Thyroid gland (tissue), 4 donors: Measurements from ENCODE around the gene PIGU. TPM values are rescaled to one million over a fixed set of nuclear protein-coding genes. Genes with fewer than 3 reads are reported as not detected.

Experiments
- DNase-seq, 2 donors: peaks; one replicate each; pipeline ENCODE4 v3.0.0-alpha.2; 2019
- H3K27ac ChIP-seq, 3 donors: fragments of 200-600 bp; sonication (generic); 1 replicate in 2 of 3; 2 replicates in 1 of 3; pipeline ENCODE4 v1.5.1; 2016 to 2019; ENCODE audit warnings: mild to moderate bottlenecking in 1 of 3, moderate library complexity in 1 of 3
- H3K27me3 ChIP-seq: fragments of 200-600 bp; sonication (generic); one replicate; pipeline ENCODE4 v1.5.1; 2019
- H3K36me3 ChIP-seq, 2 donors: fragments of 200-600 bp; sonication (generic); one replicate each; pipeline ENCODE4 v1.5.1; 2016 to 2019
- H3K4me1 ChIP-seq, 2 donors: fragments of 200-600 bp; sonication (generic); one replicate each; pipeline ENCODE4 v1.5.1; 2017 to 2019
- H3K4me3 ChIP-seq, 3 donors: fragments of 200-600 bp; sonication (generic); replicated peaks in 1 of 3; 1 replicate in 2 of 3; 2 replicates in 1 of 3; pipeline ENCODE4 v1.5.1; 2016; ENCODE audit warnings: mild to moderate bottlenecking in 1 of 3
- H3K9me3 ChIP-seq: fragments of 200-600 bp; sonication (generic); one replicate; pipeline ENCODE4 v1.5.1; 2017
- POLR2A ChIP-seq, 2 donors: fragments of 450-650 bp; IDR thresholded peaks; one replicate each; pipeline ENCODE4 v1.6.1; 2017; ENCODE audit warnings: antibody characterized with exemption in 2 of 2, mild to moderate bottlenecking in 2 of 2, moderate library complexity in 1 of 2
- WGBS, 2 donors: methylation state at CpG; one replicate each; pipeline ENCODE4 v1.1.5; 2017; 5-methylcytosine and 5-hydroxymethylcytosine counted together
- intact Hi-C: fragments of 100-400 bp; cut with DNase I; formaldehyde crosslinking; loops from one replicate; pipeline ENCODE4 v1.15.1; 2023
- total RNA-seq, 4 donors: library from RNA; depleted of rRNA; stranded (reverse); fragments of >200 nt; gene quantifications; one replicate each; pipeline ENCODE4 v1.2.3, GENCODE V29; 2016
- TF ChIP-seq, protein P1 (sequence below), 6 experiments: fragments of 200-600 bp in 3 of 6; fragments of 450-650 bp in 3 of 6; sonication (generic) in 3 of 6; IDR thresholded peaks; one replicate each; pipeline ENCODE4 v1.5.1; 2016 to 2019; ENCODE audit warnings: antibody characterized with exemption in 6 of 6, mild to moderate bottlenecking in 2 of 6, inconsistent platforms in 1 of 6, moderate library complexity in 1 of 6

The PIGU gene
- total RNA-seq, 4 donors from 2014 or later: 12.1 to 25.8 (median 18.0) TPM

DNA sequence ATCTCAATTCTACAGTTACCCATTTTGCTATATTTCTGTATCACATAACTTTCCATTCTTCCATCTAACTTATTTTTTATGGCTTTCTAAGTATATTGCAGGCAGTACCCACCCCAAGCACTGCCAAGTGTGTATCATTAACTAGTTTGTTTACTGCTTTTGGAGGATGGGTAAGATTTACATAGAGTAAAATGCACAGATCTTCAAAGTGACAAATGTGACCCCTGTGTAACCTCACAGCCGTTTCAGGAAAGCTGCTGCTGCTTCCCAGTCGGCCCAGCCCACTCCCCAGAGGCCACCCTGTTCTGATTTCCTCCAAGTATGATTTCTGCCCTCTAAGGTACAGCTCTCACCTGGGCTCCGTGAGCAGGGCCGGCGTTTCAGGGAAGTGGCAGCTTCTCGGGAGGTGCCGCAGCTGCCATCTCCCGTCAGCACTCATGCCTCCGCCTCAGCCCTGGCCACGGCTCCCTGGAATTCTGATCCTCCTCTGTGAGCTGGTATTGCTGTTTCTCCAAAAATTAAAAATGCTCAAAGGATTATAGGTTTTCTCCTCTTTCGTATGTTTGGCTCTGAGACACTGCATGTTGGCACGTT is 133.3 kb downstream of the PIGU start:
- H3K4me3 ChIP-seq: no peak overlapping the region
- no peak for DNase-seq
- no peaks in the 10 kb centered on the region for H3K4me1 ChIP-seq
- intact Hi-C loops: no loop called here
- peaks cover 21 to 32% of the 10 kb centered on the region in 2 donors for H3K36me3 ChIP-seq
- H3K27me3 ChIP-seq: no peaks in the 10 kb centered on the region
- TF ChIP-seq POLR2A (IDR thresholded peaks at IDR 0.05): no peak
- TF ChIP-seq, protein P1, sequence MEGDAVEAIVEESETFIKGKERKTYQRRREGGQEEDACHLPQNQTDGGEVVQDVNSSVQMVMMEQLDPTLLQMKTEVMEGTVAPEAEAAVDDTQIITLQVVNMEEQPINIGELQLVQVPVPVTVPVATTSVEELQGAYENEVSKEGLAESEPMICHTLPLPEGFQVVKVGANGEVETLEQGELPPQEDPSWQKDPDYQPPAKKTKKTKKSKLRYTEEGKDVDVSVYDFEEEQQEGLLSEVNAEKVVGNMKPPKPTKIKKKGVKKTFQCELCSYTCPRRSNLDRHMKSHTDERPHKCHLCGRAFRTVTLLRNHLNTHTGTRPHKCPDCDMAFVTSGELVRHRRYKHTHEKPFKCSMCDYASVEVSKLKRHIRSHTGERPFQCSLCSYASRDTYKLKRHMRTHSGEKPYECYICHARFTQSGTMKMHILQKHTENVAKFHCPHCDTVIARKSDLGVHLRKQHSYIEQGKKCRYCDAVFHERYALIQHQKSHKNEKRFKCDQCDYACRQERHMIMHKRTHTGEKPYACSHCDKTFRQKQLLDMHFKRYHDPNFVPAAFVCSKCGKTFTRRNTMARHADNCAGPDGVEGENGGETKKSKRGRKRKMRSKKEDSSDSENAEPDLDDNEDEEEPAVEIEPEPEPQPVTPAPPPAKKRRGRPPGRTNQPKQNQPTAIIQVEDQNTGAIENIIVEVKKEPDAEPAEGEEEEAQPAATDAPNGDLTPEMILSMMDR (IDR thresholded peaks at IDR 0.05): no peak
- H3K9me3 ChIP-seq: no peaks in the 10 kb centered on the region
- no peak overlapping the region for H3K27ac ChIP-seq
- WGBS, 2 donors: 66 to 69% methylated on average over 12 of the region's 12 CpGs

DNA sequence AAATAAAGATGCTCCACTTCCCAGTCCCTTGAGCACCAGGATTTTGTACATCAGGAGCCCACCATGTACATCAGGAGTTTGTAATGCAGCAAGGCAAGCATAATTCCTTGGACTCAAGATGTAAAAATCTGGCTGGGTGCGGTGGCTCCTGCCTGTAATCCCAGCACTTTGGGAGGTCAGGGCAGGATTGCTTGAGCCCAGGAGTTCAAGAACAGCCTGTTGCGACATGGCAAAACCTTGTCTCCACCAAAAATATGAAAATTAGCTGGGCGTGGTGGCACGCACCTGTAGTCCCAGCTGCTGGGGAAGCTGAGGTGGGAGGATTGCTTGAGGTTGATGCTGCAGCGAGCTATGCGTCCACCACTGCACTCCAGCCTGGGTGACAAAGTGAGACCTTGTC is 134.5 kb downstream of the PIGU start:
- no peak overlapping the region for H3K4me3 ChIP-seq
- no peak for DNase-seq
- WGBS, 2 donors: 96 to 98% methylated on average over 6 of the region's 6 CpGs
- intact Hi-C loops: no loop called here
- no peaks in the 10 kb centered on the region for H3K4me1 ChIP-seq
- H3K9me3 ChIP-seq: no peaks in the 10 kb centered on the region
- H3K27ac ChIP-seq: no peak overlapping the region
- H3K36me3 ChIP-seq: peaks cover 24 to 32% of the 10 kb centered on the region in 2 donors
- no peaks in the 10 kb centered on the region for H3K27me3 ChIP-seq
- TF ChIP-seq, protein P1 (IDR thresholded peaks at IDR 0.05): no peak
- TF ChIP-seq POLR2A (IDR thresholded peaks at IDR 0.05): no peak

DNA sequence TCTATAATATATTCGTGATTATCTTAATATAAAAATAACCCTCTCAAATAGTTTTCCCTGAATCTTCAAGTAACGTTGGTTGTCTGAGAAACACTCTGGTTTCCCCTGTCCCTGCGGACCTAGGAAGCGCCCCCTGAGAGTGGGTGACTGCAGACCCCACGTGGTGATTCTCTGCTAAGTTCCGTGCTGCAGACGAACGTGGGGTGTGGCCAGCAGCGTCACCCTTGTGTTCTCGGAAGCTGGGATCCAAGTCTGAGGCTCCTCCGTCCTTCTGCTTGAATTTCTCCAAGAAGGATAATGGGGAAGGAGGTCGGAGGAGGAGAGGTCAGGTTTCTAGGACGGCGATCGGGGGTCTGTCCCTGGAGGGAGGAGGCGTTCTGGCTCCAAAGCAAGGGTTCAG is 135.0 kb downstream of the PIGU start:
- no peak overlapping the region for H3K27ac ChIP-seq
- H3K4me3 ChIP-seq: no peak overlapping the region
- H3K4me1 ChIP-seq: no peaks in the 10 kb centered on the region
- H3K27me3 ChIP-seq: no peaks in the 10 kb centered on the region
- TF ChIP-seq POLR2A (IDR thresholded peaks at IDR 0.05): no peak
- TF ChIP-seq, protein P1 (IDR thresholded peaks at IDR 0.05): no peak
- no peaks in the 10 kb centered on the region for H3K9me3 ChIP-seq
- WGBS, 2 donors: 86 to 89% methylated on average over 16 of the region's 16 CpGs
- no peak for DNase-seq
- intact Hi-C loops: no loop called here
- peaks cover 30 to 36% of the 10 kb centered on the region in 2 donors for H3K36me3 ChIP-seq

DNA sequence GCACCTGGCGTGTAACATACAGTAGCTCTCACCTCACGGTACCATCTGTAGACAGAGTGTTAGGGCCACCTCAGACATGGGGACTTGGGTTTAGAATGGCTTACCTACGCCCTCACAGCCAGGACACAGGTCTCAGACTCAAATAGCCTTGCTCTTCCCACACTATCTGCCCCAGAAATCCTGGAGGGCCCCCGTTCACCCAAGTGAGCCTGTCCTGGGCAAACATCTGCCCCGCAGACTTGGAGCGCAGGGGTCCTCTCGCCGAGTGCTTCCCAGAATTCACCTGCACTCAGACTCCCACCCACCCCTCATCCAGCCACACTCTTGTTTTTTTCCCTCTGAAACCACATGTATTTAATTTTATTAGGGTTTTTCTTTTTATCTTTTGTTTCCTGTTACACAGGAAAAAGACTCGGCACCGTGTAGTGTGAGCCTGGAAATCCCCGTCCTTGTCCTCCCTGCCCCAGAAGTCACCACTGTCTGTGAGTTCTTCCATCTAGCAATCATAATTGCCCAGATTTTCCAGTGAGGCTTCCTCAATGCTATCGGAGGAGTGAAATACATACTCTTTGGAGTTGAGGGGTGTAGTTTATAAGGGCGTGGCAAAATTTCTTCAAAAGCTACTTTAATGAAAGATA is 135.5 kb downstream of the PIGU start:
- DNase-seq: no peak
- Histone ChIP-seq H3K4me3 (no peak overlapping the region), H3K27ac (no peak overlapping the region), H3K9me3 (no peaks in the 10 kb centered on the region), H3K36me3 (peaks cover 32 to 42% of the 10 kb centered on the region in 2 donors), H3K27me3 (no peaks in the 10 kb centered on the region), H3K4me1 (no peaks in the 10 kb centered on the region)
- TF ChIP-seq, protein P1 (IDR thresholded peaks at IDR 0.05): no peak
- no peak for TF ChIP-seq POLR2A (IDR thresholded peaks at IDR 0.05)
- 83 to 86% methylated on average over 12 to 13 of the region's 13 CpGs for WGBS, 2 donors
- intact Hi-C loops: no loop called here

DNA sequence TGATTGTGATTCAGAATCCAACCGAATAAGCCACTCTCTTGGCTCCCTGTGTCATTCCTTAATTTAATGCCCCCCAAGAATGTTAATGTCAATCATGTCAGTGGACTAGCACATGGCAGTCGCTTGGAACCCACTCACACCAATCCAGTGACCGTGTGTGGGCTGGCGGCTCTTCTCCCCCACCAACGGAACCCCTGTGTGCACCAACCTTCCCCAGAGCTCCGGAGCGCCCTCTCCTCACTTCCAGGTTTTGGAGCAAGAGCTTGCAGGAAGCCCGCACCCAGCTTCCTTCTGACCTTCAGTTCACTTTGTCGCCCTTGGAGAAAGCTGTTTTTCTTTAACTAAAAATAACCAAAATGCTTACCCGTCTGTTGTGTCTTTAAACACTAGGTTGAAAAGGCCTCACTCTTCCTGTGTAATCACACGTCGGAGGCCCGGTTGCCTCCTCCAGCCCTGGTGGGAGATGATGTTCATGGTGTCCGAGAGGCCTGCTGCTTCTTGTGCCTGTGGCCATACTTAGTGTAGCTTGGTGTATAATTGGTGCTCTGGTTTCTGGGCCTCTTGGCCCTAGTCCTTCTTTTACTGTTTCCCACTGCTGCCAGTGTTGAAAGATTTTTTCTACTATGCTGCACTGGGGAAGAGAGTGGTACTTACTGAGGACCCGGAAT is 136.2 kb downstream of the PIGU start:
- peaks cover 39 to 48% of the 10 kb centered on the region in 2 donors for H3K36me3 ChIP-seq
- 85 to 90% methylated on average over 15 of the region's 15 CpGs for WGBS, 2 donors

More for the DNA sequence above, 136.2 kb downstream of the PIGU start:
- no peak overlapping the region for H3K4me3 ChIP-seq
- no peaks in the 10 kb centered on the region for H3K4me1 ChIP-seq
- no peak overlapping the region for H3K27ac ChIP-seq
- no peak for DNase-seq
- H3K27me3 ChIP-seq: no peaks in the 10 kb centered on the region
- intact Hi-C loops: no loop called here
- H3K9me3 ChIP-seq: no peaks in the 10 kb centered on the region
- TF ChIP-seq, protein P1 (IDR thresholded peaks at IDR 0.05): no peak
- TF ChIP-seq POLR2A (IDR thresholded peaks at IDR 0.05): no peak
